HG02798 (cell line): Measurements from ENCODE around the gene CYP4F12.

Experiments
- ATAC-seq: cut with Tn5 transposase; IDR thresholded peaks from one replicate; pipeline ENCODE4 v1.9.1; 2021; ENCODE audit warnings: mild to moderate bottlenecking; ENCODE audit not compliant: unreplicated experiment, poor library complexity

CYP4F12 gene

DNA sequence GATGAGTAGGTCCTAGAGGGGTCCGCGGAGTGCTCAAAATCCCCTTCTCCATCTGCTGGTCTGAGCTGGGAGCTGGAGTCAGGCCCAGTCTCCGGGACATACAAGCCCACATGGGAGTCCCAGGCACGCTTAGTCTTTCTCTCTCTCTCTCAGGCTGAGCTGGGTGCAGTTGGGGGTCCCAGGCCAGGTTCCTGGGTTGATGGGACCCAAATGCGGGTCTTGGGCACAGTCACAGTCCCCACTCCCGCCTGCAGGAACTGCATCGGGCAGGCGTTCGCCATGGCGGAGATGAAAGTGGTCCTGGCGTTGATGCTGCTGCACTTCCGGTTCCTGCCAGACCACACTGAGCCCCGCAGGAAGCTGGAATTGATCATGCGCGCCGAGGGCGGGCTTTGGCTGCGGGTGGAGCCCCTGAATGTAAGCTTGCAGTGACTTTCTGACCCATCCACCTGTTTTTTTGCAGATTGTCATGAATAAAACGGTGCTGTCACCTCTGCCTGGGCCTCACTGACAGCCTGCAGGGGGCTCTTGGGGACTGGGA, 23.8 kb downstream of the CYP4F12 start:
- no peak for ATAC-seq

DNA sequence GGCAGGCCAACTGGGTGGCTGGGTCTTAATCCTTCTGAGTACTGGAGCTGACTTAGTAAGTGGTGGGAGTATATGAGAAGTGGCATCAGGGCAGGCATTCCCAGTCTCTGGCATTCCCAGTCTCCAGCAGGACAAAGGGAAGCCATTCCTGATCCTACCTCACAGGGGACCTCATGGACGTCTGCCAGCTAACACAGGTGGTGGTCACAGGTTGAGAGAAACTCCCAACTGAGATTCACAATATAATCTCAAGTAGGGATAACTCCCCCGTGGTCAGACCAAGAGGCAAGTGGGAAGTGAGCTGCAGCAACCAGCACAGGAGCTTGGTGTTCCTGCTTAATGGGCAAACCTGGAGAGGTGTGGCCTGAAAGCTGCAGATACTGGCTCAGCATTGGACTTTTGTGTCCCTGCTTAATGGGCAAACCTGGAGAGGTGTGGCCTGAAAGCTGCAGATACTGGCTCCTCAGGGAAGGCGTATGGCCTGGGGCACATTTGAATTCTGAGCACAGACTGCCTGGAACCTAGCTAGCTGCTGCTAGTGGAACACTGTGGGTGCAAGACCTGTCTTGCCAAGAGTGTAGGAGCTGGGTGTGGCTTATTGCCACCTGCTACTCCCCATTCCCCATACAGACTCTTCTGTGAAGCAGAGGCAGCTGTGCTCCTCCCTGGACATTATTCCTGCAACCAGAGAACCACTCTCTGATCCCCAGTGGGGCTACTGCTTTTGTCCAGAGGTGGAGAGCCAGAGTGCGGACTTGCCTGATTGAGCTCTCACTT, 29.1 kb downstream of the CYP4F12 start:
- no peak for ATAC-seq

DNA sequence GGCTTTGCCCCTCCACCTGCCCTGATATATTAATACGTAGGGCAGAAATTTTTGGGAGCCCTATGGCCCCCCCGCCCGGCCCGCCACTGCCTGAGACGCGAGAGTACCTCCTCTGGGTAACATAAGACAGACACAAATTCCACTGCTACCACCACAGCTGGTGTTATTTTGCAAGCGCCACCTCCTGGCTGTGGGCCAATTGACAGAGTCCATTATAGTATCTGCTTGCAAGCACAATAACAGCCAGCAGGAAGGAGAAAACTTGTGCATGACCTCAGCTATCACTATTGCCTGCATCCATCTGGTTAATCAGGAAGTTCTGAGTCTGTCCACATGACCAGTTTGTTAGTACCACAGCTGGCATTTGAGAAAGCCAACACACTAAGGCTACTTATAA, 29.6 kb downstream of the CYP4F12 start:
- no peak for ATAC-seq

DNA sequence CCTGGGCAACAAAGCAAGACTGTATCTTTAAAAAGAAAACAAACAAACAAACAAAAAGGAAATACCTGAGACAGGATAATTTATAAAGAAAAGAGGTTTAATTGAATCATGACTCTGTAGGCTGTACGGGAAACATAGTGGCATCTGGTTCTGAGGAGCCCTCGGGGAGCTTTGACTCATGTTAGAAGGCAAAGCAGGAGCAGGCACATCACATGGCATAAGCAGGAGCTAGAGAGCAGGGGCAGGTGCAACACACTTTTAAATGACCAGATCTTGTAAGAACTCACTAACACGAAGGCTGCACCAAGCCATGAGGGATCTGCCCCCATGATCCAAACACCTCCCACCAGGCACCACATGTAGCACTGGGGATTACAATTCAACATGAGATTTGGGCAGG, 41.8 kb downstream of the CYP4F12 start:
- no peak for ATAC-seq

DNA sequence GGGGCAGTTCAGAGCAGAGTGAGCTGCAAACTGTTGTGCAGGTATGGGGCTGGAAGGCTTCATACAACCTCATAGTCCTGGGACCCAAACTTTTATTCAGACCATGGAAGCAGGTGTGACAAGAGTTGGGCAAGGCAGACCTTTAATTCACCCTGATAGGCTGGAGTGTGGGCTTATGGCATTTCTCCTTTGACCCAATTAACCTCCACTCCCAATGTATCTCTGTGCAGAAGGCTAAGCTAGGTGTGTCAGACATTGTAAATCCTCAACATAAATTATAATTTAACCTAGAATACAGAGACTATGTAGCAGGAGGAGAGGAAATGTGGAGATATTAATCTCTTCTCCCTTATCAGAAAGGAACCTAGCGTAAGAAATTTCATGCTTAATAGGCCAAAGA, 42.8 kb downstream of the CYP4F12 start:
- no peak for ATAC-seq

DNA sequence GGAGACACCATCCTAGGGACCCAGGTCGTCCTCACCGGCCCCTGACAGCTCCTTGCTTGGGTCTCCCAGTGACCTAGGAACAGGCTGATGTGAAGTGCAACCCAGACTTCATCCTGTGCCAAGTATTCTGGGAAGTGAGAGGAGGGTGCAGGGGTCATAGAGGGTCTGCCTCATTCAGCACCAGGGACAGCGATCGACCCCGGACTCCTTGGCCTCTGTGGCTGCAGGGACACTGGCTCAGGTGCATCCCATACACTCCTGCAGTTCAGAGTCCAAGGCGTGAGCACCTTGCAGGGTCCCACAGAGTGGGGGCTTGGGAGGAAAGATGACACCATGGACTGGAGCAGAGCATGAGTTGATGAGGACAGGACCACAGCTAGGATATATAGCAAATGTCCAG, 44.9 kb downstream of the CYP4F12 start:
- no peak for ATAC-seq

DNA sequence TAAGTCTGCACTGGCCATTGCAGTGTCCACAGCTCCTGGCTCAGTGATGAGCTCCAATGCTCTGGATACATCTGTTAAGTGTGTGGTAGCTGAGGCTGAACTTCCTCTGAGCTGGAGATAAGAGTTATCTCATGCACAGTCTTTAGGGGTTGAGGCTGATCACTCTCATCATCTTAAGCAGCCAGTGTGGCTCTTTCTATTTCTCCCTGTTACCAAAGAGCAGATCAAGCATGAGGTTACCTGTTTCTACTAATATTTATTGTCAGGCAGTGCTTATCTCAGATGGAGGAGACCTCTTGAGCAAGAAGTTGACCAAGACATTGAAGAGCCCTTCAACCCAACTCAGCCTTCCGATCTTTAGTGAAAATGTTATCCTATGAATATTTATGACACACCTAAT, 48.4 kb downstream of the CYP4F12 start:
- no peak for ATAC-seq

DNA sequence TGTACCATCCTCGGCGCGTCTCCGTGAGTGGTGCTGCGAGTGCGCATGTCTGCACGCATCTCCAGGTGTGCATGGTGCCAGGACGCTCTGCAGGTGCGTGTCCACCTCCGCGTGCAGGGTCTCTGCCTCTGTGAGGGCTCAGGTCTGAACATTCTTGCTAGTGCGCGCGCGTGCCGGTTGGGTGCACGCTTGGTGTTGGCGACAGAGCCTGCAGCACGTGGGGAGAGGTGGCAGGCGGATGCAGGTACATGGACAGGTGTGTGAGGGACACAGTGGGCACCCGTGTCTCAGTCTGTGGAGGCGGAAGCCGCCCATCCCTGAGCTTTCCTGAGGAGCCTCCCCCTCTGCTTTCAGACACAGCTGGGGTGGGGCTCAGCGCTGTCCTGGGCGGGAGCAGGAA, 50.1 kb downstream of the CYP4F12 start:
- ATAC-seq, result no peak

DNA sequence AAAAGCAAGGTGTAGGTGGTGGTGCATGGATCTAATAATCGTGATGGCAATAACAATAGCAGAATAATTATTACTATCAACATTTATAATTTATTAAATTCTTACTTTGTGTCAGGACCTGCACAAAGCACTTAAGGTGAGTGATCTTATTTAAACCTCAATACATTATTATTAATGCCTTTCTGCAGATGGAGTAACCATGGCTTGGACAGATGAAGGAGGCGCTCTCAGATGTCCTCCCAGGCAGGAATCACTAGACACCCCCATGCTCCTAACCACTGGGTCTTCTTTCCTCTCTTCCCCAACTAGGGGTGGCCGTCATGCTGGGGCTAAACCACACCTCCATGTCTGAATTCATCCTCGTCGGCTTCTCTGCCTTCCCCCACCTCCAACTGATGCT, 54.8 kb downstream of the CYP4F12 start, which contains the start of gene OR10H2:
OR10H2 (plus strand) TSS at position 301 of the 400 bp plus-strand sequence; CDS start at position 321, 20 bp downstream.
- no peak for ATAC-seq

DNA sequence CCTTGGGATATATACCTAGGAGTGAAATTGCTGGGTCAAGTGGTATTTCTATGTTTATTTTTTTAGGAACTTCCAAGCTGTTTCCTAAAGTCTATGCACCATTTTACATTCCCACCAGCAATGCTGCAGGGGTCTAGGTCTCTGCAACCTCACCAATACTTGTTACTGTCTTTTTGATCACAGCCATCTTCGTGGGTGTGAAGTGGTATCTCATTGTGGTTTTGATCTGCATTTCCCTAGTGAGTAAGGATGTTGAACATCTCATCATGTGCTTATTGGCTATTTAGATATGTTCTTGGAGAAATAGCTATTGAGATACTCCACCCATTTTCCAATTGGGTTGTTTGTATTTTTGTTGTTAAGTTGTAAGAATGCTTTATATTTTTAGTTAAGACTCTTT, 57.7 kb downstream of the CYP4F12 start:
- no peak for ATAC-seq

DNA sequence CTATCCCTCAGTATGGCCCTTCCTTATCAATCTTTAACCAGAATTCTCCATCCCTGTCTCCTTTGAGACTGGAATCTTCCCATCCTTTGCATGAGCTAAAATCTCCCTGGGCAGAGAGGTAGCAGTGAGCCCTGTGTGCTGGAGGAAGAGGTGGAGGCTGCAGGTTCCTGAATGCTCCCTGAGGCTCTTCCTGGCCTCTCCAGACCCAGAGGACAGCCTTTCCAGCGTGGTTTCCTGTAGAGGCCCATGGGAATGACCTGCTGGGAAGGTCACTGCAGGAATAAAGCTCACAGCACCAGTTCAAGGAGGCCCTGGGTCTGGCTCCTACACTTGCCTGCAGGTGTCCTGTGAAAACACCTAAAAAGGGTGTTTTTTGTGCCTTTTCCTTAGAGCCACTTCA, 59.5 kb downstream of the CYP4F12 start:
- ATAC-seq, result no peak

DNA sequence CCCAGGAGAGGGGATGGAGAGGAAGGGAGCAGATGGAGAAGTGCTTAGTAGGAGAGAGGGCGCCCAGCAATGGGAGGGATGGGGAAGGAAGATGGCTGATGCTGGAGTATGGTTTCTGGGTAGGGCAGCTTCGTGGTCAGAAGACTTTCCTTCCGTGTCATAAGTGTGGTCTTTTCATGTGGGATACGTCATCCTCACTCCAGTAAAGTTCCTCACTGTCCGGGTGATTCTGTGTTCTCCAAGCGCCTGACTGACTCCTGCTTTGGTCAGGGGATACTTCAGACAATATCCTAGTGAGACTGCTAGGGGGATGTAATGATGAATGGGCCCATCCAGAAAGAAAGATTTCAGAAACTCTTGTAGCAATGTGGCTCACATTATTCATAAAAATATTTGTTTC, 61.0 kb downstream of the CYP4F12 start:
- ATAC-seq, result no peak

DNA sequence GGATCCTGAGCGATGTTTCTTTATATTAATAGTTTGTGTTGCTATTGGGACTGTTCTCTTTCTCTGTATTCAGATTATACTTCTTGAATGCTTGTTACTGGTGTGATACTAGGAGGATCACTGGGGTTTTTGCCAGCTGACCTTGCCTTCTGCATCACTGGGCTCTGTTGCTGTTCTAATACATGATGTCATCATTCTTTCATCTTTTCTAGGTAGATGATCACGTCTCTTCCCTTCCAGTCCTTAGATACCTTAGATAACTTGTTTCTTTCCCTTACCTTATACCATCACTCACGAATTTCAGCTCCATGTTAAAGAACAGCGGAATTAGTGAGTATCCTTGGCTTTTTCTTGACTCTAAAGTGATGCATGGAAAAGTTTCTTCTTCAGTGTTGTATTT, 64.8 kb downstream of the CYP4F12 start, which contains the start of gene OR10H3:
OR10H3 (plus strand) TSS at position 264 of the 400 bp plus-strand sequence. CDS start 3,408 bp downstream, outside the sequence.
- ATAC-seq, result no peak

DNA sequence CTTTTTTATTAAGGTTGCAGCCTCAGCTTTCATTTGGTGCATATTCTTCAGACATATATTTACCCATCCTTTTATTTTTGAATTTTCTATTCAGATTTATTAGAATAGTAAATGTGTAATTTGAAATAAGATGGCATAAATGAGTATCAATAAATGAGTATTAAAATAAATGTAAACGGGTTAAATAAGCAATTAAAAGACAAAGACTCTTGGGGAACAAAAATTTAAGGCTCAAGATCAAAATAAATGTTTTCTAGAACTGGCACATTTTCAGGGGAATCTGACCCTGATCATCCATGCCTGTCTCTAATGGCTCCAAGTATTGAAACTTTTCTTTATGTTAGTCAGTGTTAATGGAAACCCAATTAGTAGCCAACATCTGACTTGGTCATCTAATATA, 67.9 kb downstream of the CYP4F12 start:
- no peak for ATAC-seq
